ENCODE results near the gene JAK1.
"Not testable (repeated sequence)": the region's sequence is repeated elsewhere in the genome, so short reads cannot be mapped to it uniquely, and the experiment has no call there.

JAK1 gene

GRCh38 chr1:64922336-64922735 lies 44.0 kb downstream of the JAK1 start:
- no peak for DNase-seq (ENCODE audit: low read depth in 2 of 2)

GRCh38 chr1:64921771-64922170 lies 44.6 kb downstream of the JAK1 start:
- no peak for DNase-seq (ENCODE audit: low read depth in 2 of 2)

GRCh38 chr1:64920941-64921589 lies 45.3 kb downstream of the JAK1 start:
- peak; percentile 77 to 79 for DNase-seq (ENCODE audit: low read depth in 2 of 2)

- not testable (repeated sequence) for DNase-seq (ENCODE audit: low read depth in 2 of 2)
Measured at GRCh38 chr1:64919120-64919519, 47.2 kb downstream of the JAK1 start.

- no peak for DNase-seq (ENCODE audit: low read depth in 2 of 2)
Measured at GRCh38 chr1:64917907-64918306, 48.4 kb downstream of the JAK1 start.

- peak; percentile 99 for DNase-seq (ENCODE audit: low read depth in 2 of 2)
Measured at GRCh38 chr1:64917328-64917861, 49.0 kb downstream of the JAK1 start.

GRCh38 chr1:64915381-64916274 lies 50.7 kb downstream of the JAK1 start:
- DNase-seq (ENCODE audit: low read depth in 2 of 2) = no peak

- DNase-seq (ENCODE audit: low read depth in 2 of 2) = no peak
Measured at GRCh38 chr1:64913361-64914015, 52.9 kb downstream of the JAK1 start.

- DNase-seq (ENCODE audit: low read depth in 2 of 2) = no peak
Measured at GRCh38 chr1:64912191-64912590, 54.2 kb downstream of the JAK1 start.

- no peak for DNase-seq (ENCODE audit: low read depth in 2 of 2)
Measured at GRCh38 chr1:64911326-64911725, 55.0 kb downstream of the JAK1 start.

GRCh38 chr1:64909031-64909430 lies 57.3 kb downstream of the JAK1 start:
- DNase-seq (ENCODE audit: low read depth in 2 of 2) = no peak

- DNase-seq (ENCODE audit: low read depth in 2 of 2) = no peak
Measured at GRCh38 chr1:64908575-64908974, 57.8 kb downstream of the JAK1 start.

GRCh38 chr1:64906447-64906846 lies 59.9 kb downstream of the JAK1 start:
- DNase-seq (ENCODE audit: low read depth in 2 of 2) = no peak

- DNase-seq (ENCODE audit: low read depth in 2 of 2) = no peak
Measured at GRCh38 chr1:64903593-64903992, 62.8 kb downstream of the JAK1 start.

- no peak for DNase-seq (ENCODE audit: low read depth in 2 of 2)
Measured at GRCh38 chr1:64901663-64902062, 64.7 kb downstream of the JAK1 start.

- no peak for DNase-seq (ENCODE audit: low read depth in 2 of 2)
Measured at GRCh38 chr1:64900916-64901315, 65.4 kb downstream of the JAK1 start.

GRCh38 chr1:64898107-64898861 lies 68.1 kb downstream of the JAK1 start:
- peak in 1 of 2 experiments; percentile 38 for DNase-seq (ENCODE audit: low read depth in 2 of 2)

GRCh38 chr1:64896551-64896950 lies 69.8 kb downstream of the JAK1 start:
- DNase-seq (ENCODE audit: low read depth in 2 of 2) = no peak

- no peak for DNase-seq (ENCODE audit: low read depth in 2 of 2)
Measured at GRCh38 chr1:64895500-64895899, 70.8 kb downstream of the JAK1 start.

- no peak for DNase-seq (ENCODE audit: low read depth in 2 of 2)
Measured at GRCh38 chr1:64894438-64895196, 71.7 kb downstream of the JAK1 start.

GRCh38 chr1:64893921-64894320 lies 72.4 kb downstream of the JAK1 start:
- no peak for DNase-seq (ENCODE audit: low read depth in 2 of 2)
